K562 (cell line): Measurements from ENCODE around the gene CPEB1. TPM values are rescaled to one million over a fixed set of nuclear protein-coding genes. Genes with fewer than 3 reads are reported as not detected.

Source experiments
- ATAC-seq: fragments of 200-7000 bp; cut with Tn5 transposase; 3 replicates; pipeline ENCODE4 v1.9.1; 2020; ENCODE audit warnings: moderate library complexity
- BruUV-seq: library from RNA; stranded (reverse); fragments of 400-500 nt; replicated peaks from 2 replicates; lab custom pipeline; 2021; lab: Mats Ljungman, UMichigan
- CTCF ChIA-PET: fragments of 300-600 bp; formaldehyde crosslinking; extraction: SDS; loops from one replicate; lab custom pipeline; 2021; ENCODE audit warnings: low intra/inter-chr PET ratio; lab: Yijun Ruan, JAX
- POLR2A ChIA-PET: fragments of 300-600, 350-650 bp; sonication (Branson Sonifier 250); formaldehyde crosslinking; extraction: SDS; loops from one replicate; lab custom pipeline; 2021; ENCODE audit warnings: antibody characterized with exemption, inconsistent platforms; lab: Yijun Ruan, JAX
- DNase-seq, 4 experiments: peaks; one replicate each; pipeline versions ENCODE4 v3.0.0 to v3.0.0-alpha.2; 2011 to 2018; ENCODE audit warnings: low spot score in 3 of 4, mixed read lengths in 3 of 4; ENCODE audit errors: extremely low read depth in 1 of 4
- FAIRE-seq: peaks from 2 replicates; lab custom pipeline; 2011; peaks lifted over from hg19 to GRCh38; lab: Jason Lieb, UNC
- H2AFZ ChIP-seq: 2 replicates; pipeline ENCODE4 v1.6.0; 2011; ENCODE audit warnings: low read depth, low read length, control low read depth, inconsistent platforms
- H3K27ac ChIP-seq: fragments of 200-600 bp; 3 replicates; pipeline ENCODE4 v1.8.0; 2011; ENCODE audit warnings: low read depth, mild to moderate bottlenecking, control low read depth, inconsistent platforms, low read length, moderate library complexity, mixed read lengths; ENCODE audit errors: extremely low read depth
- H3K27me3 ChIP-seq, 2 experiments: fragments of 300-600 bp in 1 of 2; 2 replicates in 1 of 2; 3 replicates in 1 of 2; pipeline versions ENCODE4 v1.6.0 to v1.8.0; 2011; ENCODE audit warnings: inconsistent platforms in 2 of 2, low read length in 2 of 2, mild to moderate bottlenecking in 1 of 2, mixed read lengths in 1 of 2, moderate library complexity in 1 of 2; ENCODE audit not compliant: control insufficient read depth in 2 of 2, insufficient read depth in 2 of 2
- H3K36me3 ChIP-seq: fragments of 300-600 bp; 3 replicates; pipeline ENCODE4 v1.8.0; 2011; ENCODE audit warnings: mild to moderate bottlenecking, low read length, inconsistent platforms; ENCODE audit not compliant: control insufficient read depth, insufficient read depth
- H3K4me1 ChIP-seq, 2 experiments: fragments of 200-600 bp in 1 of 2; replicated peaks in 1 of 2; 2 replicates in 1 of 2; 3 replicates in 1 of 2; pipeline versions ENCODE4 v1.5.1 to v1.8.0; 2011; ENCODE audit warnings: inconsistent platforms in 2 of 2, low read length in 2 of 2, mild to moderate bottlenecking in 1 of 2, mixed read lengths in 1 of 2, moderate library complexity in 1 of 2; ENCODE audit not compliant: control insufficient read depth in 2 of 2, insufficient read depth in 2 of 2
- H3K4me2 ChIP-seq: 2 replicates; pipeline ENCODE4 v1.6.1; 2011; ENCODE audit warnings: low read length, control low read depth, inconsistent platforms, mixed read lengths; ENCODE audit not compliant: insufficient read depth
- H3K4me3 ChIP-seq: fragments of 200-600 bp; sonication (generic), shearing (Covaris generic); 2 replicates; pipeline ENCODE4 v1.5.1; 2016; ENCODE audit warnings: control low read depth, inconsistent platforms
- H3K79me2 ChIP-seq: fragments of 200-600 bp; 3 replicates; pipeline ENCODE4 v1.8.0; 2011; ENCODE audit warnings: low read length, inconsistent platforms; ENCODE audit not compliant: control insufficient read depth, insufficient read depth
- H3K9ac ChIP-seq, 2 experiments: 2 replicates each; pipeline versions ENCODE4 v1.6.0 to v1.6.1; 2011; ENCODE audit warnings: low read depth in 2 of 2, low read length in 2 of 2, control low read depth in 1 of 2, inconsistent platforms in 1 of 2, mild to moderate bottlenecking in 1 of 2, mixed read lengths in 1 of 2; ENCODE audit not compliant: insufficient read depth in 1 of 2
- H3K9me1 ChIP-seq: one replicate; pipeline ENCODE4 v1.6.0; 2011; ENCODE audit warnings: inconsistent platforms, mild to moderate bottlenecking, low read length, moderate library complexity; ENCODE audit not compliant: control insufficient read depth, insufficient read depth
- H3K9me3 ChIP-seq: replicated peaks from 2 replicates; pipeline ENCODE4 v1.5.1; 2011; ENCODE audit warnings: low read depth, low read length, inconsistent platforms; ENCODE audit not compliant: control insufficient read depth, insufficient read depth
- H4K20me1 ChIP-seq: replicated peaks from 2 replicates; pipeline ENCODE4 v1.6.1; 2011; ENCODE audit warnings: low read length, inconsistent platforms, mixed read lengths; ENCODE audit not compliant: control insufficient read depth, insufficient read depth
- ATF3 ChIP-seq, 2 experiments: fragments of 450-650 bp in 1 of 2; sonication (generic) in 1 of 2; formaldehyde crosslinking in 1 of 2; IDR thresholded peaks in 1 of 2; conservative IDR thresholded peaks in 1 of 2; 2 replicates each; pipeline versions ENCODE4 v1.6.1 to v1.8.1; 2016 to 2023; ENCODE audit warnings: mild to moderate bottlenecking in 2 of 2, moderate library complexity in 2 of 2, inconsistent platforms in 1 of 2, missing genetic modification reagents in 1 of 2
- CBFA2T3 ChIP-seq: fragments of 450-650 bp; IDR thresholded peaks from 2 replicates; pipeline ENCODE4 v1.6.1; 2017
- JUND ChIP-seq, 2 experiments: IDR thresholded peaks; 2 replicates in 1 of 2; 3 replicates in 1 of 2; pipeline ENCODE4 v1.6.1; 2011; ENCODE audit warnings: borderline replicate concordance in 2 of 2, low read depth in 2 of 2, low read length in 2 of 2, improper control_type of control experiment in 1 of 2, missing biosample characterization in 1 of 2, missing genetic modification characterization in 1 of 2, missing genetic modification reagents in 1 of 2
- MYC ChIP-seq, 2 experiments: fragments of 250-450 bp in 1 of 2; sonication (Bioruptor Pico) in 1 of 2; IDR thresholded peaks; 2 replicates each; pipeline versions ENCODE4 v1.5.1 to v1.6.1; 2012 to 2021; ENCODE audit warnings: low read depth in 2 of 2, borderline replicate concordance in 1 of 2, improper control_type of control experiment in 1 of 2, low read length in 1 of 2, mild to moderate bottlenecking in 1 of 2, moderate library complexity in 1 of 2
- NFE2L1 ChIP-seq: fragments of 450-650 bp; IDR thresholded peaks from 2 replicates; pipeline ENCODE4 v1.6.1; 2016; ENCODE audit warnings: missing genetic modification characterization, low read depth, mild to moderate bottlenecking, missing compliant biosample characterization, moderate library complexity, borderline replicate concordance
- SUPT5H ChIP-seq: fragments of 450-650 bp; IDR thresholded peaks from 2 replicates; pipeline ENCODE4 v1.6.1; 2016
- VEZF1 ChIP-seq: fragments of 200-800 bp; sonication (Bioruptor generic); IDR thresholded peaks from 2 replicates; pipeline ENCODE4 v1.6.1; 2017; ENCODE audit warnings: missing genetic modification characterization, missing compliant biosample characterization
- WGBS: fragments of 100-300 bp; shearing (Covaris generic); methylation state at CpG from one replicate; pipeline ENCODE4 v1.1.6; 2016; ENCODE audit warnings: low coverage, mixed read lengths; ENCODE audit not compliant: insufficient coverage; ENCODE audit errors: missing lambda C conversion rate; 5-methylcytosine and 5-hydroxymethylcytosine counted together
- in situ Hi-C: fragments of 300-500 bp; cut with MboI; formaldehyde crosslinking; loops from 4 replicates; pipeline ENCODE4 v1.15.0; 2018; ENCODE audit warnings: inconsistent platforms, mixed read lengths
- intact Hi-C: fragments of 100-400 bp; cut with micrococcal nuclease; formaldehyde crosslinking; loops from 2 replicates; pipeline ENCODE4 v1.14.2; 2022
- polyA plus RNA-seq, 8 experiments: library from polyadenylated mRNA; depleted of rRNA in 4 of 8; stranded (reverse) in 5 of 8; unstranded in 3 of 8; fragments of >200 nt; fragmentation: Nextera tagmentation in 2 of 8; fragmentation: Illumina TruSeq in 1 of 8; extraction: Ambion mirVana in 2 of 8; extraction: Trizol in 1 of 8; gene quantifications; 2 replicates each; pipeline versions ENCODE4 v1.2.1 to v1.2.3, GENCODE V29; 2011 to 2014; ENCODE audit warnings: inconsistent platforms in 1 of 8, missing spikeins in 1 of 8
- total RNA-seq, 7 experiments: library from RNA; depleted of rRNA in 6 of 7; stranded (reverse); fragments of >200 nt in 6 of 7; fragmentation: Illumina TruSeq in 2 of 7; extraction: Trizol in 2 of 7; gene quantifications; 2 replicates each; pipeline versions ENCODE4 v1.2.1 to v1.2.3, GENCODE V29; 2011 to 2021; ENCODE audit warnings: low replicate concordance in 1 of 7

The CPEB1 gene
- total and polyA plus RNA-seq, 9 of the 15 experiments (the other 6 are each of a cell fraction or from before 2014, with no cell fraction given) = 2.2 to 13.4 (median 9.7) TPM

- H3K4me1 ChIP-seq = peaks cover 25 to 33% of the 10 kb centered on the region in 2 experiments; a peak in 4 of 5 replicates
- DNase-seq = no peak
- ATAC-seq = no peak; the same call in 2 of the 3 replicates
- H3K4me3 ChIP-seq = no peak overlapping the region
- no peaks in the 10 kb centered on the region for H3K27me3 ChIP-seq
- H3K36me3 ChIP-seq = peaks cover 35% of the 10 kb centered on the region; the same call in 2 of the 3 replicates
- FAIRE-seq = no peak
- BruUV-seq = no TSS peak
- no peak overlapping the region for H3K4me2 ChIP-seq
- H4K20me1 ChIP-seq = peaks cover 10% of the 10 kb centered on the region
- intact Hi-C loops = no loop called here
- TF ChIP-seq NFE2L1 (tag) (no peak), CBFA2T3 (peak; percentile 18; the same call in 1 of the 2 replicates)
- TF ChIP-seq, all 486 proteins: peak for 1
- peaks cover 4% of the 10 kb centered on the region for H3K9me1 ChIP-seq
- no peaks in the 10 kb centered on the region for H3K9me3 ChIP-seq
- in situ Hi-C loops = no loop called here
- WGBS = 58% methylated on average over 4 of the region's 5 CpGs
- H3K9ac ChIP-seq = peak overlapping the region in 1 of 2 experiments; percentile 76; a peak in 1 of 4 replicates
- no peak overlapping the region for H3K27ac ChIP-seq
- CTCF ChIA-PET = interaction anchor here (0.7 kb wide), 1 partner anchor 178 kb away, joined by 3 read pairs; no protein-coding TSS in a partner anchor
- no peaks in the 10 kb centered on the region; the same call in 2 of the 3 replicates for H3K79me2 ChIP-seq
- H2AFZ ChIP-seq = no peak overlapping the region
- POLR2A ChIA-PET = interaction anchor here (0.6 to 1.9 kb wide), 7 partner anchors 11 to 90 kb away, joined by 3 to 6 read pairs (median 3); partner anchors contain the start of gene RPS17
Observed at GRCh38 chr15:82572311-82572710, 74.9 kb downstream of the CPEB1 start.

GRCh38 chr15:82571722-82572222 lies 75.4 kb downstream of the CPEB1 start:
- Histone ChIP-seq H2AFZ (no peak overlapping the region), H3K27ac (no peak overlapping the region), H3K9ac (peak overlapping the region in 1 of 2 experiments; percentile 83; a peak in 2 of 4 replicates), H4K20me1 (peaks cover 10% of the 10 kb centered on the region), H3K9me3 (no peaks in the 10 kb centered on the region), H3K27me3 (no peaks in the 10 kb centered on the region), H3K4me3 (no peak overlapping the region), H3K36me3 (peaks cover 40% of the 10 kb centered on the region; the same call in 2 of the 3 replicates), H3K4me2 (no peak overlapping the region), H3K79me2 (no peaks in the 10 kb centered on the region; the same call in 2 of the 3 replicates), H3K9me1 (peaks cover 4% of the 10 kb centered on the region), H3K4me1 (peaks cover 25 to 36% of the 10 kb centered on the region in 2 experiments; a peak in 4 of 5 replicates)
- intact Hi-C loops = no loop called here
- DNase-seq (peak; percentile 21 to 37 (median 33)), FAIRE-seq (peak; percentile 23), ATAC-seq (peak; percentile 63)
- POLR2A ChIA-PET = interaction anchor here (0.6 to 1.9 kb wide), 4 partner anchors 23 to 62 kb away, joined by 3 to 6 read pairs (median 3); partner anchors contain the start of gene RPS17
- no TSS peak for BruUV-seq
- CTCF ChIA-PET = no interaction called here
- in situ Hi-C loops = no loop called here
- 31% methylated on average over 11 of the region's 17 CpGs for WGBS
- TF ChIP-seq MYC (IDR thresholded peaks at IDR 0.05; ENCODE audit: low read depth, low read length) (0 out of 2 replicates have a peak, but pooled peaks have one; percentile 9), MYC (CRISPR knock-in tag; IDR thresholded peaks at IDR 0.05; ENCODE audit: borderline replicate concordance, low read depth) (no peak), ATF3 (IDR thresholded peaks at IDR 0.05) (peak; percentile 74), ATF3 (CRISPR knock-in tag; conservative IDR thresholded peaks at IDR 0.05) (no peak), SUPT5H (no peak), JUND (IDR thresholded peaks at IDR 0.05; ENCODE audit: borderline replicate concordance, low read depth, low read length) (peak; percentile 58; the same call in 1 of the 2 replicates), JUND (tag; IDR thresholded peaks at IDR 0.05; ENCODE audit: borderline replicate concordance, low read depth, low read length) (no peak), VEZF1 (peak; percentile 59)
